Stimulated activated CD4-positive, alpha-beta T cell treated with anti-CD3 and anti-CD28 coated beads, Interleukin-1b, Interleukin-23, amount 100 ng/mL, for 48 hours (primary cell): Measurements from ENCODE around the gene KIRREL3.

ENCODE experiments used
- DNase-seq: peaks from one replicate; pipeline ENCODE4 v3.0.0-alpha.2; 2020

Gene KIRREL3

GRCh38 chr11:126949066-126949891 lies 51.3 kb downstream of the KIRREL3 start:
- no peak for DNase-seq

DNA sequence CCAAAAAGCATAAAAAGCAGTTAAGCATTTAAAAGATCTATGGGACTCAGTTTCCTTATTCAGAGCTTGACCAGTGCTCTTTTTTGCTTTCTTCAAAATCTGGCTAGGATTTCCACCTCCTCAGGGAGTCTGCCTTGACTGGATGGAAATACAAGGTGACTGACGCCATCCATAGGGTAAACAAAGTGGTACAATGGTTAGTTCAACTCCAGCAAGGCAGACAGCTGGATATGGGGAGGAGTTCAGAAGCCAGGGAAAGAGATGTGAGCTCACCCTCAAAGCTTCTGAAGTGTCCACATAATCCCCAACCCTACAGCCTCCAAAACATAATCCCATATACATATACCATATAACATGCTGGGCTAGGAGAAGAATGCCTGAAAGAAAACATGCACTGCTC lies 52.0 kb downstream of the KIRREL3 start:
- DNase-seq = no peak

DNA sequence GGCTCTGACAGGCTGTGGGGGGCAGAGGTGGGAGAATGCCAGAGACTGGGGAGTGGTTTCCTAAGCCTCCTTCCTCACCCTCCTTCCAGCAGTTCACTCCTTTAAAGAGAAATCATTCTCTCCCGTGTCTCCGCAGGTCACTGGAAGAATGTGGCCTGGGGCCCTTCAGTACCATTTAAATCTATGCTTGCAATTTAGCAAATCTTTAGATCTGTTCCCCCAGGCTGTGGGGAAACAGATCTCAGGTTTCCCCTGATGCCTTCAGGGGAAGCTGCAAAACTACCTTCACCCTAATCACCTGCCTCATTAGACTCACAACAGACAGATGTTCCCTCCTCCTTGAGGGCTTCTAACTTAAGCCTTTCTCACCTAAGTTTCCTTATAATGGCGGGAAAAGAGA lies 55.3 kb downstream of the KIRREL3 start:
- DNase-seq = no peak

GRCh38 chr11:126943316-126943715 lies 57.3 kb downstream of the KIRREL3 start:
- DNase-seq = no peak

DNA sequence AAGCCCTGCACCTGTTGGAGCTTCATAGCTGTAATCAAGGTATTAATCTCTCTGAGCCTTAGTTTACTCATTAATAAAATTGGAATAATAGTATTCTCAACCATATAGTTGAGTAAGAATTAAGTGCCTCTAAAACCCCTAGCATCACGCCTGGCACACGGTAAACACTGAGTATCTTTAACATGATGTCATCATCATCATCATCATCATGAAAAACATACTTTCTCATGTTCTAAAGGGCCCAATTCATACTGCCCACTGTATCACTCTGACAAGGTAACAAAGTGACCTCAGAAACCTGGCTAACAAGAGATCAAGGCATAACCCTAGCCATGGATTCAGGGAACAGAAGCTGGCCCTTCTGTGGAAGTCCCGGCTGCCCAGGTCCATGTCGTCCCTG lies 58.4 kb downstream of the KIRREL3 start:
- DNase-seq = no peak

- no peak for DNase-seq
These were observed 61.0 kb downstream of the KIRREL3 start for GRCh38 chr11:126939552-126939951.

- no peak for DNase-seq
These were observed 61.9 kb downstream of the KIRREL3 start for GRCh38 chr11:126938718-126939117.

DNA sequence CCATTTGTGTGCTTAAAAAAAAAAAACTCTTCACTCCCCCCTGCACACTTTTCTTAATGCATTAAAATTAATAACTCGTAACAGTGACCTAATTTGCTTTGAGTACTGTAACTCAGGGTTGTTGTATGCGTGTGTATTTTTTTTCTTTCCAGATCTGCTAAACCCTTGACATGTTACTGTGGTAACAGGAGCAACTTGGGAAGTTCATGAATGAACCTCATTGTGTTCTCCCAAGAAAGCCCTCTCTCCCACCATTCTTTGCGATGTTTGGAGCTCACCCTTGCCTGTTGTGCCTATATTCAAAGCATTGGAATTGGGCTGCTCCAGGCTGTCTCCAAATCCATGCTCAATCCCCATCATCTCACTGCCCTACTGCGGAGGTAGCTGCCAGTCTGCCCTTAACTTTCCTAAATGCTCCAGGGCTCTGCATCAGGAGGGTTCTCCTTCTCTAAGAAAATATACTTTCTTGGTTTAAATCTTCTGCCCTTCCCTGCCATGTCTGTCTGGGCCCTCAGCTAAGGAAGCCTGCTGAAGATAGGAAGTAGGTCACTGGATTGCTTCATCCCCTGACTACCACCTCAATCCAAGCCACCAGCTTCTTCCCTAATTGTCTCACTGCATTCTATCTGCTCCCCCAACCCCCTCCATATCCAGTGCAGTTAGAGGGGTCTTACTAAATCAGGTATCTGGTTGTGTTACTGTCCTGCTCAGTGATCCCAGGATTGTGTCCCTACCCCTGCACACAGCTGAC lies 70.3 kb downstream of the KIRREL3 start:
- no peak for DNase-seq

GRCh38 chr11:126929179-126930061 lies 71.2 kb downstream of the KIRREL3 start:
- DNase-seq = no peak

GRCh38 chr11:126927623-126928022 lies 72.9 kb downstream of the KIRREL3 start:
- DNase-seq = no peak

GRCh38 chr11:126926376-126926791 lies 74.2 kb downstream of the KIRREL3 start:
- DNase-seq = no peak

DNA sequence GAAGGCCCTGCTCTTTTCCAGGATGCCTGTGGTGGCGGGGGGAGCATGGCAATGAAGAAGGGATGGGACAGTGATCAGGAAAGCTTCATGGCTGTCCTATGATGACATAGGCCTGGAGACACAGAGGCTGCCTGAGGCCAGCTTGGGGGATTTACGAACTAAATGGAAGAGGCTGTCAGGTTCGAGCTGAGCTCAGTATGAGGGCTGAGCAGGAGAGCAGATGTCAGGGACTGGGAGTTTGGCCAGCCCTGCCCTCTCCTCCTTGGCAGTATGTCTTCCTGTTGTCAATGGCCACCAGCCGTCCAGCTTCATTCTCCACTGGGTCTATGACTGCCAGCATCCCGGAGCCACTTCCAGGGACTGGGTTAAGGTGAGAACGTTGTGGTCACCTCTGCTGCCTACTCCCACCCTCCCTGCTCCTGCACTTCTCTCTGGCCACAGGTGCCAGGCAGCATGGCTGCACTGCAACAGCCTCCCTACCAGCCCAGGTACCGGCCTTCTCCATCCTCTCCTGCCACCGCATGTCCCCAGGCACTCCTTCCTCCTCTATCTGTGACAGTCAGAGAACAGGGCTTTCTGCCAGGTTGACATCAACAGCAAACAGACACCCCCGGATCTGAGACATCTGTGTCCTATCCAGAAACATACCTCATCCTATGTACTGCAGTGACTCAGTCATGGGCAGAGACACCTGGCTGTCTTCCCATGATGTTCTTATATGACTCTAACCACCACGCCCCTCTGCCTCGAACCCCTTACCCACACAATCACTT lies 75.1 kb downstream of the KIRREL3 start:
- DNase-seq = no peak

DNA sequence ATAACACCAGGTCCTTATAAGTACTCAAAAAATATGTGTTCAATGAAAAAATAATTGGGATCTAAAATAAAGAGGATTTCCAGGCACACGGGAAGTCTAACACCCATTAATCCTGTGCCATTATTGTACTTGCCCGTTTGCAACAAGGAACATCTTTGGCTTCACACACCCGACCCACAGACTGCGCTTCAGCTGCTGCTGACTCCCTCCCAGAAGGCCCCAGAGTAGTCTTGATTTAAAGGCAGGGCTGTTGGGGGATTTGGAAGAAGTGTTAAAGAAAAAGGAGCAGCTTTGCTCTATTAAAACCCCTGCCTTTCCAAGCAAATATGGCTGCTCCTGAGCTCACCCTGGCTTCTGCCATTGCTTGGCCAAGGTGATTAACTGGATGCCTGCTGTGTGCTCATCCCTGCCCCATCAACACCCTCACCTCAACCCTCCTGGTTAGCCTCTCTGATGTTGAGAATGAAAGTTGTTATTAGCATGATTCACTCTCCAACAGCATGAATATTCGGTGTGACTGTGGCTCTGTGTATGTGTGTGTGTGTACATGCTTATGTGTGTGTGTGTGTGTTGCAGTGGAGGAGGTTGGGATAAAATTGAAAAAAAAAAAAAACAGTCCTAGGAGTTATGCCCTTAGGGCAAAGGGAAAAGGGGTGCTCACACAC lies 76.1 kb downstream of the KIRREL3 start:
- no peak for DNase-seq

GRCh38 chr11:126920833-126921232 lies 79.7 kb downstream of the KIRREL3 start:
- no peak for DNase-seq

GRCh38 chr11:126919147-126919823 lies 81.3 kb downstream of the KIRREL3 start:
- no peak for DNase-seq

DNA sequence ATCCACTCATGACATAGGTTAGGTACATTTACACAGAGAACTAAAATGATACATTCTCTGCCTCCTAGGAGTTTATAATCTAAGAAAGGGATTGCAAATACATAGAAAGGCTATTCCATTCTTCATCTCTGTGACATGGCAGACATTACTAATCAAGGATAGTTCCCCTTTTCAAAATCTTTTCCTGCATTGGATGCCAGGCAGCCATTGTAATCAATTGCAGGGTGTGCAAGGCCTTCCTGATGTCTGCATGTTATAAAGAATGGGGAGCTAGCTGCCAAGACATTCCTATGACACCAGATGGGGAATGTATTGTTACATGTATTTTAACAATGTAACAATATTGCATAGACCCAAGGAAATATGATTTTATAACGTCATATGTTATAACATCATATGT lies 82.0 kb downstream of the KIRREL3 start:
- no peak for DNase-seq

GRCh38 chr11:126917531-126918204 lies 82.9 kb downstream of the KIRREL3 start:
- peak; percentile 41 for DNase-seq

- no peak for DNase-seq
These were observed 85.1 kb downstream of the KIRREL3 start for GRCh38 chr11:126915430-126915829.

- DNase-seq = no peak
These were observed 85.6 kb downstream of the KIRREL3 start for GRCh38 chr11:126914941-126915340.

GRCh38 chr11:126914166-126914565 lies 86.4 kb downstream of the KIRREL3 start:
- no peak for DNase-seq

DNA sequence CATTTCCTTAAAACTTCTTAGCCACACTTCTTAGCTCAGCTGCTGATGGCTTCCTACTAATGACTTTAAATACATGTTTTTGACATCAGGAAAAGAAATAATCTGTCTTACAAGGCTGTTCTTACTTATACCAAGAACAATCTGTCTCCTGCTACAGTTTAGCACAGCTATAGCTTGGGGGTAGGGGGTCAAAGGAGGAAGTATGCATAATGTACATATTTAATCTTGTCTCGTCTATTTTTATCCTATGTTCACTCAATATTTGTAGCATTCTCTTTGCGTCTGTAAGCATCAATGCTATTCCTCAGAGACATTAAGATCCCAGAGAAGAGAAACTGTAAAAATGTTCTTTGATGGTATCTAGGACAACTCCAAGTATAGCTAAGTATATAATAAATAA lies 96.0 kb downstream of the KIRREL3 start:
- DNase-seq = no peak
